Cardiac muscle cell (in vitro differentiated cells and primary cell): ENCODE measurements around the gene EMILIN1. TPM values are rescaled to one million over a fixed set of nuclear protein-coding genes. Genes with fewer than 3 reads are reported as not detected.

Experiments
- DNase-seq, 2 donors: peaks; one replicate each; pipeline versions ENCODE4 v3.0.0 to v3.0.0-alpha.2; 2010 to 2017; ENCODE audit warnings: low read depth in 1 of 2, low spot score in 1 of 2
- H3K27ac ChIP-seq: fragments of 200-600 bp; sonication (generic); 2 replicates; pipeline ENCODE4 v1.5.1; 2016
- H3K27me3 ChIP-seq: fragments of 200-600 bp; sonication (generic); 2 replicates; pipeline ENCODE4 v1.6.0; 2016; ENCODE audit warnings: control low read depth
- H3K36me3 ChIP-seq: fragments of 200-600 bp; sonication (generic); 2 replicates; pipeline ENCODE4 v1.5.1; 2016; ENCODE audit warnings: control low read depth
- H3K4me1 ChIP-seq: fragments of 200-600 bp; sonication (generic); 2 replicates; pipeline ENCODE4 v1.8.1; 2017; ENCODE audit warnings: low read depth, mild to moderate bottlenecking, mixed run types
- H3K4me3 ChIP-seq: fragments of 200-600 bp; sonication (generic); 2 replicates; pipeline ENCODE4 v1.5.1; 2016; ENCODE audit warnings: mild to moderate bottlenecking
- H3K9me3 ChIP-seq: fragments of 200-600 bp; sonication (generic); 2 replicates; pipeline ENCODE4 v1.5.1; 2017; ENCODE audit warnings: low read depth, mild to moderate bottlenecking, control low read depth
- polyA plus RNA-seq: library from polyadenylated mRNA; unstranded; fragments of >200 nt; fragmentation: Nextera tagmentation; extraction: Ambion mirVana; gene quantifications from 2 replicates; pipeline ENCODE4 v1.2.1, GENCODE V29; 2016
- total RNA-seq: library from RNA; depleted of rRNA; stranded (reverse); fragments of >200 nt; gene quantifications from 2 replicates; pipeline ENCODE4 v1.2.3, GENCODE V29; 2016
- TF ChIP-seq, protein P1 (sequence below): IDR thresholded peaks from 2 replicates; pipeline ENCODE4 v1.5.1; 2012; ENCODE audit warnings: low read depth, mild to moderate bottlenecking, low read length

Gene EMILIN1
- total and polyA plus RNA-seq, 2 experiments from 2014 or later, result 15.6 to 18.5 TPM

DNA sequence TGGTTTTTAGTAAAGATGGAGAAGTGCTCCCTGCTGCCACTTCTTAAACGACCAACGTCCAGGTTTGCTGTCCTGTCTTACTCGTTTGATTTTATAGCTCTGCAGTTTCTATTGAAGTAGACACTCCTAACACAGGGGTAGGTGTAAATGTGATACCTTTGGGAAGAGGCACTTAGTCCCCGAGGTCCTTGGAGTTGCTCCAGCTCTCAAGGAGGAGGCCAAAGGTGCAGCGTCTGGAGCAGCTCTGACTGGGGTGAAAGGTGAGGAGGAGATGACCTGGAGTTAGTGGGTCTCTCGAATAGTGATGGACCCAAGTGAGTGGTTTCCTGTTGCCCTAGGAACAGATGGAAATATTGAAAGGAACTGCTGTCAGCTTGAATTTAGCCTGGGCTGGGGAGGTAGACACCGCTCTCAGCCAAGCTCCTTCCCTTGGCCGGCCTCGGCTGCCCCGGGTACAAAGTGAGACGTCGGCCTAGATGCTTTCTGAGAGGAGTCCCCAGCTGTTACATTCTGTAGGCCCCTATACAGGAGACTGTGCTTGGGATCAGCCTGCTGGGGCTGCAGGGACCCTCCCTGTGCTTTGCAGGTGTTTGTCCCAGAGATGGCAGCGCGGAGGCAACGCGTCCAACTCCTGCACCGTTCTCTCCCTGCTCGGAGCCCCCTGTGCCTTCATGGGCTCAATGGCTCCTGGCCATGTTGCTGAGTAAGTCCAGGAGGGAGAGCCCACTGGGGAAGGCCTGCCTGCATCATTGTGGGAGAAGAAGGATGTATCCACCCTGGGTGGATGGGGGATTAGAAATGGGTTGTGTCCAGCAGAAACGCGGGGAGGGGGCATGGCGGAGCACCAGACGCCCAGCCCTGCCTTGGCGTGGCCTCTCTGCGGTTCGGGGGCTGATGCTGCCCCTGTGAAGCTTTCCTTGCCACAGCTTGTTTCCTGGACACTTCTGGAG, 13.6 kb downstream of the EMILIN1 start:
- DNase-seq, result no peak
- TF ChIP-seq, protein P1, sequence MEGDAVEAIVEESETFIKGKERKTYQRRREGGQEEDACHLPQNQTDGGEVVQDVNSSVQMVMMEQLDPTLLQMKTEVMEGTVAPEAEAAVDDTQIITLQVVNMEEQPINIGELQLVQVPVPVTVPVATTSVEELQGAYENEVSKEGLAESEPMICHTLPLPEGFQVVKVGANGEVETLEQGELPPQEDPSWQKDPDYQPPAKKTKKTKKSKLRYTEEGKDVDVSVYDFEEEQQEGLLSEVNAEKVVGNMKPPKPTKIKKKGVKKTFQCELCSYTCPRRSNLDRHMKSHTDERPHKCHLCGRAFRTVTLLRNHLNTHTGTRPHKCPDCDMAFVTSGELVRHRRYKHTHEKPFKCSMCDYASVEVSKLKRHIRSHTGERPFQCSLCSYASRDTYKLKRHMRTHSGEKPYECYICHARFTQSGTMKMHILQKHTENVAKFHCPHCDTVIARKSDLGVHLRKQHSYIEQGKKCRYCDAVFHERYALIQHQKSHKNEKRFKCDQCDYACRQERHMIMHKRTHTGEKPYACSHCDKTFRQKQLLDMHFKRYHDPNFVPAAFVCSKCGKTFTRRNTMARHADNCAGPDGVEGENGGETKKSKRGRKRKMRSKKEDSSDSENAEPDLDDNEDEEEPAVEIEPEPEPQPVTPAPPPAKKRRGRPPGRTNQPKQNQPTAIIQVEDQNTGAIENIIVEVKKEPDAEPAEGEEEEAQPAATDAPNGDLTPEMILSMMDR, result no peak

DNA sequence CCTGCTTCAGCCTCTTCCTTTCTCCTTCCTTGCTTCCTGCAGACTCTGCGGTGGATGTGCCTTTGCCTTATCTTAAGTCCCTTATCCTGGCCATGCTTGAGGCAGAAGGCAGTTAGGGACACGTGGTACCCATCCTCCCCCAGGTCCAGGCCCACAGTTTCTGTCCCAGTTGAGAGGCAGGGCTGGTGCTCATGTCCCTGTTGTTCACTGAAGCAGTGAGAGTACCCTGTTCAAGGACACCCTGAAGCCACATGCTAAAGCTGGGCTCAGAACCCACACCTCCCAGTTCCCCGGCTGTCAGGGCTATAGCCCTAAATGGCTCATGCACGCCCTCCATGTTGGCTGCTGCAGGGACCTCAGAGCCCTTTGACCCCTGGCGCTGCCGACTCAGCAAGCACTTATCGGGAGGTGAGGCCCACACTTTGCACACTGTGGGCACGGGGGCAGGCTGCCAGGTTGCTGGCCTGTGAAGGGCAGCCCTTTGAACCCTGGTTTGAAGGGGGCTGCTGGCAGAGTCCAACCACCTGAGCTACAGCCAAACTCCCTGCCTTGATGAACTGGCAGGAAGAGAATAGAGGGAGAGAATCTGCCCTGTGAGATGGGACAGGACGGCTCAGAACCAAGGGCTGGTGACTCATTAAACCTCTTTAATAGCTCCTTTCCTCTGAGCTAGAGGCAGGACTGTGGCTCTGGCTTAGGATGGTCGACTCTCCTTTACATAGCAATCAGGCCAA, 14.4 kb downstream of the EMILIN1 start:
- H3K27ac ChIP-seq, result no peak overlapping the region
- H3K4me3 ChIP-seq, result no peak overlapping the region
- no peaks in the 10 kb centered on the region for H3K36me3 ChIP-seq
- no peaks in the 10 kb centered on the region for H3K9me3 ChIP-seq
- no peaks in the 10 kb centered on the region for H3K27me3 ChIP-seq
- TF ChIP-seq, protein P1, result no peak
- H3K4me1 ChIP-seq, result peaks cover 4% of the 10 kb centered on the region
- no peak for DNase-seq

More for the DNA sequence above, 13.6 kb downstream of the EMILIN1 start:
- no peak overlapping the region for H3K4me3 ChIP-seq
- no peaks in the 10 kb centered on the region for H3K27me3 ChIP-seq
- no peaks in the 10 kb centered on the region for H3K9me3 ChIP-seq
- H3K36me3 ChIP-seq, result no peaks in the 10 kb centered on the region
- H3K27ac ChIP-seq, result no peak overlapping the region
- peaks cover 11% of the 10 kb centered on the region for H3K4me1 ChIP-seq

DNA sequence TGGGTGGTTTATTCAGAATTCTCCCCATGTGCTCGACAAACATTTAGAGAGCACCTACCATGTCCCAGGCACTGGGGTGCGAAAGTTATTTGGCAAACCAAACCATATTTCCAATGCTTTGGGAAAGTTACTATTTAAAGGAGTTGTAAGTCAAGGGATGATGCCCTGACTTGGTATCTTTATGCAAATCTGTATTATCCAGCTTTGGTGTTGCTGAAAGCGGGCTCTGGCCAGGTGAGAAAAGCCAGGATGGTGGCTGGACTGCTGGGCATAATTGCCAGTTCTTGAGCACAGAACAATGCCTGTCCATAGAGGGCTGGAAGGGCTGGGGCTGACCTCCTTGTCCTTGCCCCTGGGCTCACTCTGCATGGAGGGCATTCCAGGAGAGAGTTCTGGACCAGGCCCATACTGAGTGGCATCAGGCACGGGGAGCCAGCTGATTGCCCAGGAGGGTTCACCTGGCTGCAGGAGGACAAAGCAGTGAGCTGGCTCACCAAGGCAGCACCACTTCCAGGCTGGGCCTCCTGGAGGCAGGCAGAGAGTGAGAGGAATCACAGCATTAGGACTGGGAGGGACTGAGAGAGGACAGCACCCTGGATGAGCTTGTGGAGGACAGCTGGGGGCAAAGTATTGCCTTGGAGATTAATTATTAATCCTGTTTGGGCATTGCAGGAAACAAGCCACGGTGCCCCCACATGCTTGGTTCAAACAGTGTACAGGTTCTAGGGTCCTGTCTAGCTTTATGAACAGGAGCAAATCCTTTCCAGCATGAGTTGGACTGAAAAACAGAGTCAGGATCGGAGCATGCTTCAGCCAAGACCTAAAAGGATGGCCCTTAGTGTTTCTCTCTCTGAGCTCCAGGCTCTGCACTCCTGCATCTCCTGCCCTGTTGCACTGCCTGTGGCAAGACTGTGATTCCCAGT, 15.3 kb downstream of the EMILIN1 start:
- no peaks in the 10 kb centered on the region for H3K9me3 ChIP-seq
- no peaks in the 10 kb centered on the region for H3K36me3 ChIP-seq
- no peak for DNase-seq
- no peak overlapping the region for H3K27ac ChIP-seq
- no peaks in the 10 kb centered on the region for H3K27me3 ChIP-seq
- H3K4me1 ChIP-seq, result no peaks in the 10 kb centered on the region
- H3K4me3 ChIP-seq, result no peak overlapping the region
- TF ChIP-seq, protein P1, result no peak

DNA sequence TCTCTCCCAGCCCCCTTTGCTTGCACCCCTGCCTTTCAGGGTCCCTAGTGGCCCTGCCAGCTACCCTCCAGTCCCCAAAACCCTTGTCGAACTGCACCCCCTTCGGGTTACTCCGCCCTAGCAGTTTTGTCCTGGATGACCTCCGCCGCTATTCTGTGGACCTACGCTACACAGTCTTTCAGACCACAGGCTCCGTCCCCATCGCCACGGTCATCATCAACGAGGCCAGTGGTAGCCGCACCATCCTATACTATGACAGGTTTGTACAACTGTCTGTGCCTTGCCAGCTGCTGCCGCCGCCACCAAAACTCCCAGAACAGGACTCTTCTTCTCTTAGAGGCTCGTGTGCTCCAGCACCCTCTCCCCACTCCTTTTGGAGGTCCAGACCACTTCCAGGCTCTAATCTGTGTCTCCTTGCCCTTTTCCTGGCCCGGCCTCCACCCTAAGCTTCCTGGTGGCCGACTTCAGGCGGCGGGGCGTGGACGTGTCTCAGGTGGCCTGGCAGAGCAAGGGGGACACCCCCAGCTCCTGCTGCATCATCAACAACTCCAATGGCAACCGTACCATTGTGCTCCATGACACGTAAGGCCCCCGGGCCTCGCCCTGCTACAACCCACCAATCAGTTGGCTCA, 16.1 kb downstream of the EMILIN1 start:
- TF ChIP-seq, protein P1, result no peak

DNA sequence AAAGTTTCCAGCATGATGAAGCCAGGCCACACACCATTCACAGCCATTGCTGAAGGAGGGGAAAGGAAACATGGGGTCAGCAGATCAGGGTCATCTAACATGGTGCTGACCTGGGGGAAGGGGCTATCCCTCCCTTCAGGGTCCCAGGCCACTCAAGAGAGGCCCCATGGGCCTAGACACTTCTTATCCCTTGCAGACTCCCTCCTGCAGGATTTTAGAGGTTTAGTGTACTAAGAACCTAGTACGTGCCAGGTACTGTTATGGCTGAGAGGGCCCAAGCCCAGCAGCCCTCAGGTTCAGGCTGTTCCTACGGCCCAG, 17.0 kb downstream of the EMILIN1 start:
- H3K27ac ChIP-seq, result no peak overlapping the region
- no peaks in the 10 kb centered on the region for H3K4me1 ChIP-seq
- H3K4me3 ChIP-seq, result no peak overlapping the region
- DNase-seq, result no peak
- no peaks in the 10 kb centered on the region for H3K27me3 ChIP-seq
- TF ChIP-seq, protein P1, result no peak
- no peaks in the 10 kb centered on the region for H3K36me3 ChIP-seq
- no peaks in the 10 kb centered on the region for H3K9me3 ChIP-seq

More for the DNA sequence above, 16.1 kb downstream of the EMILIN1 start:
- DNase-seq, result no peak
- Histone ChIP-seq H3K4me3 (no peak overlapping the region), H3K27ac (no peak overlapping the region), H3K27me3 (no peaks in the 10 kb centered on the region), H3K4me1 (no peaks in the 10 kb centered on the region), H3K36me3 (no peaks in the 10 kb centered on the region), H3K9me3 (no peaks in the 10 kb centered on the region)
